CD4-positive, alpha-beta memory T cell (primary cell): ENCODE results near the gene STK32C. TPM values are rescaled to one million over a fixed set of nuclear protein-coding genes. Genes with fewer than 3 reads are reported as not detected.

Source experiments
- CTCF ChIA-PET: fragments of 350-600 bp; sonication (Branson Sonifier 250); formaldehyde crosslinking; loops from one replicate; lab custom pipeline; 2021; ENCODE audit warnings: inconsistent platforms; ENCODE audit not compliant: partially characterized antibody; lab: Charles Lee
- POLR2A ChIA-PET: fragments of 350-600 bp; sonication (Branson Sonifier 250); formaldehyde crosslinking; loops from one replicate; lab custom pipeline; 2021; ENCODE audit not compliant: partially characterized antibody; lab: Charles Lee
- DNase-seq, 5 donors: peaks; one replicate each; pipeline versions ENCODE4 v3.0.0 to v3.0.0-alpha.2; 2020 to 2022; ENCODE audit warnings: mixed read lengths in 1 of 5
- H3K27ac ChIP-seq: one replicate; pipeline ENCODE4 v1.7.0; 2013; ENCODE audit warnings: low read depth, low read length
- H3K27me3 ChIP-seq: 2 replicates; pipeline ENCODE4 v1.7.0; 2013; ENCODE audit warnings: mild to moderate bottlenecking, low read length, moderate library complexity; ENCODE audit not compliant: insufficient read depth
- H3K36me3 ChIP-seq: 2 replicates; pipeline ENCODE4 v1.7.0; 2013; ENCODE audit warnings: mild to moderate bottlenecking, low read length, moderate library complexity; ENCODE audit not compliant: insufficient read depth
- H3K4me1 ChIP-seq: 2 replicates; pipeline ENCODE4 v1.7.0; 2013; ENCODE audit warnings: mild to moderate bottlenecking, low read length, moderate library complexity; ENCODE audit not compliant: insufficient read depth
- H3K4me3 ChIP-seq, 2 donors: one replicate each; pipeline ENCODE4 v1.7.0; 2013; ENCODE audit warnings: low read length in 2 of 2, mild to moderate bottlenecking in 1 of 2
- H3K9me3 ChIP-seq, 2 donors: one replicate each; pipeline ENCODE4 v1.7.0; 2013; ENCODE audit warnings: low read length in 2 of 2, control low read depth in 1 of 2; ENCODE audit not compliant: control insufficient read depth in 1 of 2
- H3K27ac Mint-ChIP-seq, 7 donors: one replicate each; pipeline ENCODE4 v1.8.0; 2020 to 2021; ENCODE audit warnings: mixed read lengths in 7 of 7, mild to moderate bottlenecking in 6 of 7, inconsistent platforms in 3 of 7, moderate library complexity in 3 of 7
- H3K27me3 Mint-ChIP-seq, 2 donors: one replicate each; pipeline ENCODE4 v1.8.0; 2020 to 2021; ENCODE audit warnings: mixed read lengths in 2 of 2
- H3K36me3 Mint-ChIP-seq, 2 donors: one replicate each; pipeline ENCODE4 v1.8.0; 2020 to 2021; ENCODE audit warnings: mixed read lengths in 2 of 2, inconsistent platforms in 1 of 2, mild to moderate bottlenecking in 1 of 2
- H3K4me1 Mint-ChIP-seq, 4 donors: one replicate each; pipeline ENCODE4 v1.8.0; 2020 to 2021; ENCODE audit warnings: mixed read lengths in 4 of 4, mild to moderate bottlenecking in 1 of 4
- H3K4me3 Mint-ChIP-seq, 8 donors: one replicate each; pipeline ENCODE4 v1.8.0; 2020 to 2021; ENCODE audit warnings: mixed read lengths in 8 of 8, mild to moderate bottlenecking in 7 of 8, moderate library complexity in 6 of 8, inconsistent platforms in 3 of 8
- H3K9me3 Mint-ChIP-seq, 8 donors: one replicate each; pipeline ENCODE4 v1.8.0; 2020 to 2021; ENCODE audit warnings: mixed read lengths in 8 of 8, mild to moderate bottlenecking in 5 of 8, inconsistent platforms in 3 of 8, moderate library complexity in 1 of 8
- intact Hi-C: fragments of 100-400 bp; cut with micrococcal nuclease; formaldehyde crosslinking; loops from one replicate; pipeline ENCODE4 v1.15.1; 2023
- polyA plus RNA-seq, 2 donors: library from polyadenylated mRNA; unstranded; fragments of 300-500 nt; fragmentation: Illumina TruSeq; gene quantifications; one replicate each; pipeline ENCODE4 v1.2.3, GENCODE V29; 2021
- total RNA-seq, 2 experiments: library from RNA; stranded (reverse); gene quantifications; one replicate each; pipeline ENCODE4 v1.2.3, GENCODE V29; 2021

Gene STK32C
- total and polyA plus RNA-seq, 4 experiments from 2014 or later: 7.5 to 14.7 (median 10.6) TPM

DNA sequence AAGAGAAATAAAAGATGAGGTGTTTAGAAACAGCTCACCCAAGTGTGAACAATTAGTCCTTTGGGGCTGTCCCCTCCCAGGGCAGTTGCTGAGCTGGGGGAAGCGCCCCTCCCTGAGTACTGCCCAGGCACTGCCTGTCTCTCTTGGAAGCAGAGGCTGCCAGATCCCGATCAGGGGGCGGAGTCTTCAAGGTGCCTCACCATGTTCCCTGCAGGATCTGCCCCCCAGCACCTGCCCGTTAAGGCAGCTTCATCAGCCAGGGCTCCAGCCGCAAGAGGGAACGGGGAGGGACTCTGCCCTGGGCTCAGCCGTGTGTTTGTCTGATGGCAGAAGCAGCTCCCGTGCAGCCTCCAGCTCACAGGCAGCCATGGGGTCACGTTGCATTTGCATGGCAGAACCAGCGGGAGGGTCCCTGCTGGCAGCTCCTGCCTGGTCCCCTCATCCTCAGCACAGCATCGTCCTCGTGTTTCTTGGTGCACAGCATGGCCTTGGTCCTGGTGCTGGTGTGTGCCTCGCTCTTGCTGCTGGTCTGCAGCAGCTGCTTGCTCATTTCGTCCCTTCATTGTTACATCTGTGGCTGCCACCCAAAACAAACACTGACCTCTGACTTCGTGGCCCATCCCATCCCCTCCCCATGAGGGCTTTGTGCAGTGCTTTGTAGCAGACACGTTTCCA, 131.7 kb downstream of the STK32C start:
- DNase-seq: no peak
- H3K9me3 ChIP-seq: no peaks in the 10 kb centered on the region
- POLR2A ChIA-PET: no interaction called here
- peaks cover 4 to 18% (median 8%) of the 10 kb centered on the region in 4 donors for H3K4me1 Mint-ChIP-seq
- H3K27ac ChIP-seq: no peak overlapping the region
- H3K27me3 ChIP-seq: peaks cover 10% of the 10 kb centered on the region
- H3K4me3 ChIP-seq: no peak overlapping the region
- no peak overlapping the region for H3K4me3 Mint-ChIP-seq
- H3K4me1 ChIP-seq: no peaks in the 10 kb centered on the region
- peaks cover 9 to 27% of the 10 kb centered on the region in 2 donors for H3K27me3 Mint-ChIP-seq
- peak overlapping the region in 1 of 7 donors; percentile 64 for H3K27ac Mint-ChIP-seq
- CTCF ChIA-PET: no interaction called here
- H3K36me3 ChIP-seq: no peaks in the 10 kb centered on the region
- intact Hi-C loops: no loop called here
- no peaks in the 10 kb centered on the region for H3K36me3 Mint-ChIP-seq
- H3K9me3 Mint-ChIP-seq: no peaks in the 10 kb centered on the region

DNA sequence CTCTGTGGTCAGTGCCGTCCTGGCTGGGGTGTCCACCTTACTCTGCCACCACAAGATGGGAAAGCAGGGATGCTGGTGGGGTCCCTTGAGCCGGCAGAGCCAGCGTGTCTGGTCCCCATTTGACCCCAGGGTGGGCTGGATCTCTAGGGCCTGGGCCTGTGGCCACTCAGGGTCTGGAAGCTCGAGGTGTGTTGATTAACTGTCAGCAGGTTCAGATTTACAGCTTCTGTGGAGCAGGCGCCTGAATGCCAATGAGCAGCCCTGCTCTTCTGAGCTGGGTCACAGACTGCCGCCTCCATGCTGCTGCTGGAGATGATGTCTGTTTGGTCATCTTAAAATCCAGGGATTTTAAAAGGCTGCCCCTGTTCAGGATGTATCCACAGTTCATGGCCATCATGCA, 132.3 kb downstream of the STK32C start:
- Mint-ChIP-seq H3K36me3 (no peaks in the 10 kb centered on the region), H3K27me3 (peaks cover 9 to 23% of the 10 kb centered on the region in 2 donors), H3K27ac (no peak overlapping the region), H3K4me3 (no peak overlapping the region), H3K9me3 (no peaks in the 10 kb centered on the region), H3K4me1 (peaks cover 4 to 18% (median 7%) of the 10 kb centered on the region in 4 donors)
- Histone ChIP-seq H3K36me3 (no peaks in the 10 kb centered on the region), H3K9me3 (no peaks in the 10 kb centered on the region), H3K27me3 (peaks cover 10% of the 10 kb centered on the region), H3K4me1 (no peaks in the 10 kb centered on the region), H3K27ac (no peak overlapping the region), H3K4me3 (no peak overlapping the region)
- intact Hi-C loops: no loop called here
- CTCF ChIA-PET: no interaction called here
- no peak for DNase-seq
- POLR2A ChIA-PET: no interaction called here

DNA sequence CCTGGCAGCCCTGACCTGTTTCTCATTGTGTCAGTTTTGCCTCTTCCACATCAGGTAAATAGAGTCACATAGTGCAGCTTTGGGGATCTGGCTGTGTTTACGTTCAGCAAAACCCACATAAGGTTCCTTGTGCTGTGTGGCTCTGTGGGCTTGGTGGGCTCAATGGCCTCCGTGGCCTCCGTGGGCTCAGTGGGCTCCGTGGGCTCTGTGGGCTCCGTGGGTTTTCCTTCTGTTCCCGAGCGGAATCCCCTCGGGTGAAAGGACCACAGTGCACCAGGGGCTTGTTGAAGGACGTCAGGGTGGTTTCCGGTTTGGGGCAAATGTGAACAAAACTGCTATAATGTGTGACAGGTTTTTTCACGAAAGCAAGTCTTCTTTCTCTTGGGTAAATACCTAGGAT, 133.5 kb downstream of the STK32C start:
- no peaks in the 10 kb centered on the region for H3K36me3 Mint-ChIP-seq

DNA sequence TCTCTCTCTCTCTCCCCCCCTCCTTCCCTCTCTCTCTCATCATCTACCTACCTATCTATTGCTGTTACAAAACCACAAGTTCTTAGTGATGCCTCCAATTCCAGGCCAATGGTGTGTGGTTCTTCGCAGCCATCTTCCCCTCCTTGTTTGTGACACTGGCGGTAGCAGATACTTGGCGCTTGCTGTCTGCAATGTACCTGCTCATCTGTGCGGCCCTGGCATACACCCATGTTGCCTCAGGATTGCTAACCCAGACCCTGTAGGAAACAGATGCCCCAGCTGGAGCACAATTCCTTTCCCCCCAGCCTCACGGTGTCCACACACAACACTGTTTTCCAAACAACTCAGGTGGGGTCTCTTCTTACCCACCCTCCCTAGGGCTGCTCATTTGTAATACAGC, 134.6 kb downstream of the STK32C start:
- H3K4me1 ChIP-seq: no peaks in the 10 kb centered on the region
- peaks cover 7 to 21% of the 10 kb centered on the region in 2 donors for H3K27me3 Mint-ChIP-seq
- H3K4me3 ChIP-seq: no peak overlapping the region
- peak overlapping the region in 6 of 7 donors; percentile 42 to 91 (median 69) for H3K27ac Mint-ChIP-seq
- H3K36me3 Mint-ChIP-seq: no peaks in the 10 kb centered on the region
- ChIA-PET POLR2A (no interaction called here), CTCF (no interaction called here)
- peaks cover 4 to 18% (median 7%) of the 10 kb centered on the region in 4 donors for H3K4me1 Mint-ChIP-seq
- no peak overlapping the region for H3K27ac ChIP-seq
- H3K9me3 ChIP-seq: no peaks in the 10 kb centered on the region
- intact Hi-C loops: no loop called here
- peaks cover 5% of the 10 kb centered on the region for H3K27me3 ChIP-seq
- H3K9me3 Mint-ChIP-seq: no peaks in the 10 kb centered on the region
- H3K36me3 ChIP-seq: no peaks in the 10 kb centered on the region
- DNase-seq: no peak
- H3K4me3 Mint-ChIP-seq: peak overlapping the region in 1 of 8 donors; percentile 10

More for the DNA sequence above, 133.5 kb downstream of the STK32C start:
- H3K27ac ChIP-seq: no peak overlapping the region
- no peak overlapping the region for H3K4me3 ChIP-seq
- peaks cover 8 to 23% of the 10 kb centered on the region in 2 donors for H3K27me3 Mint-ChIP-seq
- CTCF ChIA-PET: no interaction called here
- peak overlapping the region in 1 of 7 donors; percentile 55 for H3K27ac Mint-ChIP-seq
- intact Hi-C loops: no loop called here
- no peak overlapping the region for H3K4me3 Mint-ChIP-seq
- no peaks in the 10 kb centered on the region for H3K4me1 ChIP-seq
- H3K9me3 Mint-ChIP-seq: no peaks in the 10 kb centered on the region
- H3K36me3 ChIP-seq: no peaks in the 10 kb centered on the region
- DNase-seq: no peak
- peaks cover 4 to 18% (median 7%) of the 10 kb centered on the region in 4 donors for H3K4me1 Mint-ChIP-seq
- no peaks in the 10 kb centered on the region for H3K9me3 ChIP-seq
- POLR2A ChIA-PET: no interaction called here
- H3K27me3 ChIP-seq: peaks cover 10% of the 10 kb centered on the region

DNA sequence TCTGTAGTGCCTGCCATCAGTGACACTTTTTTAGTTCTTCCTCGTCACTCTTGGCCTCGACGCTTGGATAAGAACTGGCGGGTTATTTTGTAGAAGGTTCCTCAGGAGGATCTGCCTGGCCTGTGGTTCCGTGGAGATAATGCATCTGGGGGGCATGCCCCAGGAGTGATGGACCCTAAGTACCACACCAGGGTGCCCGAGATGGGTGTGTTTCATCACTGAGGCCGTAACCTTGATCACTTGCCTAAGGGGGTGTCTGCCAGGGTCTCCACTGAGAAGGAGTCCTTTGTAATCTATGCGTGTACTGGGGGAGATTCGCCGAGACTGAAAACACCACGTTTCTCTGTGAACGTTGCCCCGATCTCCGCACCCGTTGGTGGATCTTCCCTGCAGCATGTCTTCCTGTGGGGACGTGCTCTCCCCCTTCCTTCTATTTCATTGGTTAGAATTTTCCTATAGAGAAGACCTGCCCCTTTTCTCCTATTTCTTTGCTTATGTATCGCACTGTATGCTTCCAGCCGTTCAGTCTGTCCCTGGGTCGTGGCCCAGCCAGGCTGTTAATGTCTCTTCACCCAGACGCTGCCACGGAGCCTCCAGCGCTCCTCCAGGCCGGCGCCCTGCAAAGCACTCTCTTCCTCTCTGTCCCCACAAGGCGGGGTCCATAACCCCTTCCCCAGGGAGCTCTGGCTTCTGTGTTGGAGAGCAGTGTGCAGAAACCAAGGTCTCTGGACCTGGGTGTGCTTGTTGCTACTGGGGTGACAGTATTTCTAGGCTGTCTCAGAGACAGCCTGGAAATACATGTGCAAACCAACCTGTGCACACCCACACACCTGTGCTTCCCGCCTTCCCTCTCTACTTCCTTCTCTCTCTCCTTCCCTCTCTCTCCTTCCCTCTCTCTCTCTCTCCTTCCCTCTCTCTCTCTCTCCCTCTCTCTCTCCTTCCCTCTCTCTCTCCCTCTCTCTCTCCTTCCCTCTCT, 135.4 kb downstream of the STK32C start:
- intact Hi-C loops: no loop called here
- Histone ChIP-seq H3K4me1 (no peaks in the 10 kb centered on the region), H3K27ac (no peak overlapping the region), H3K9me3 (no peaks in the 10 kb centered on the region), H3K27me3 (peaks cover 5% of the 10 kb centered on the region), H3K36me3 (no peaks in the 10 kb centered on the region), H3K4me3 (no peak overlapping the region)
- Mint-ChIP-seq H3K36me3 (no peaks in the 10 kb centered on the region), H3K4me3 (no peak overlapping the region), H3K27me3 (peaks cover 7 to 14% of the 10 kb centered on the region in 2 donors), H3K9me3 (no peaks in the 10 kb centered on the region), H3K27ac (peak overlapping the region in 1 of 7 donors; percentile 91), H3K4me1 (peaks cover 4 to 18% (median 7%) of the 10 kb centered on the region in 4 donors)
- CTCF ChIA-PET: no interaction called here
- POLR2A ChIA-PET: no interaction called here
- DNase-seq: no peak

DNA sequence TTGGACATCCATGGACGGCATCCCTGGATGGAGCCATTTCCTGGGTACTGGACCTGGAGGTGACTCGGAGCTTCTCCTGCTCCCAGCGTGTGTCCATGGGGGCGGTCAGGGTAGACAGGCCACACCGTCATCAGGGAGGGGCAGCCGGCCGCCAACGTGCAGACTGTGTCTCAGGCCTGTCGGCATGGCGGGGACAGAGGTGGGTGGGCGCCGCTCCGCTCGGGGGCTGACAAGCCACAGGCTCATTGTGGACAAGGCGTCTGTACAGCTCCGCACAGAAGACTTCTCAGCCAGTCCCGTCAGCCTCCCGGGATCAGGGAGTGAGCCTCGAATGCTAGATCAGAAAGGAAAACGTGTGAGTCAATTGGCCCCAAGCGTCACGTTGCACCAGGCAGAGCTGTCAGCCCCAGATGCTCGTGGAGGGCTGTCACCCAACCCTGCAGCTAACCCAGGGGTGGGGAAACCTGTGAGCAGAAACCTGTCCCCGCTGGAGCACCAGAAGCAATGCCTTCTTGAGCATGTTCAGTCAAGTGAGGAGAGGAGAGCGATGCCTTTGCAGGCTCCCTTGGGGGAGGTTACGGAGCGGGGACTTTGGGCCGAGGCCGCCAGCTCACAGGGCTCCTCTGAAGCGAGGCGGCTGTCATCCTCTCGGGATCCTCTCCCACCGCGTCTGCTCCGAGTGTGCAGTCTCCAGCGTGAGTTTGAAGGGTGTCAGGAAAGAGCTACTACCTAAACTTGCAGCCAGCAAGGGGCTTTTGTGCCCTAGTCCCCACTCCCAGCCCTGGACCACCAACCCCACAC, 137.0 kb downstream of the STK32C start:
- no peak for DNase-seq

More for the DNA sequence above, 137.0 kb downstream of the STK32C start:
- H3K27me3 Mint-ChIP-seq: peaks cover 1 to 4% of the 10 kb centered on the region in 2 donors
- peak overlapping the region in 2 of 7 donors; percentile 17 to 25 for H3K27ac Mint-ChIP-seq
- no peaks in the 10 kb centered on the region for H3K9me3 Mint-ChIP-seq
- Histone ChIP-seq H3K9me3 (no peaks in the 10 kb centered on the region), H3K27ac (no peak overlapping the region), H3K27me3 (no peaks in the 10 kb centered on the region), H3K4me1 (no peaks in the 10 kb centered on the region), H3K4me3 (no peak overlapping the region), H3K36me3 (no peaks in the 10 kb centered on the region)
- CTCF ChIA-PET: no interaction called here
- peaks cover 4 to 18% (median 7%) of the 10 kb centered on the region in 4 donors for H3K4me1 Mint-ChIP-seq
- intact Hi-C loops: no loop called here
- no peaks in the 10 kb centered on the region for H3K36me3 Mint-ChIP-seq
- no peak overlapping the region for H3K4me3 Mint-ChIP-seq
- POLR2A ChIA-PET: no interaction called here
